Astrocyte (in vitro differentiated cells and primary cell): ENCODE measurements around the gene SMIM21. TPM values are rescaled to one million over a fixed set of nuclear protein-coding genes. Genes with fewer than 3 reads are reported as not detected.
A peak's percentile ranks its signal among the peaks of the same experiment; 100 is the strongest.

Source experiments
- DNase-seq: peaks from one replicate; pipeline ENCODE4 v3.0.0-alpha.2; 2010; ENCODE audit warnings: low read depth
- FAIRE-seq: peaks from 2 replicates; lab custom pipeline; 2011; peaks lifted over from hg19 to GRCh38; lab: Jason Lieb, UNC
- H2AFZ ChIP-seq: 2 replicates; pipeline ENCODE4 v1.6.0; 2012; ENCODE audit warnings: low read depth, low read length, inconsistent platforms
- H3K27ac ChIP-seq: 2 replicates; pipeline ENCODE4 v1.5.1; 2011; ENCODE audit warnings: low read depth, low read length, inconsistent platforms
- H3K27me3 ChIP-seq: 2 replicates; pipeline ENCODE4 v1.6.0; 2011; ENCODE audit warnings: low read length, inconsistent platforms; ENCODE audit not compliant: insufficient read depth
- H3K36me3 ChIP-seq: 2 replicates; pipeline ENCODE4 v1.5.1; 2011; ENCODE audit warnings: low read length, inconsistent platforms; ENCODE audit not compliant: insufficient read depth
- H3K4me1 ChIP-seq: 2 replicates; pipeline ENCODE4 v1.5.1; 2011; ENCODE audit warnings: low read length, inconsistent platforms; ENCODE audit not compliant: insufficient read depth
- H3K4me2 ChIP-seq: 2 replicates; pipeline ENCODE4 v1.6.0; 2012; ENCODE audit warnings: low read length, inconsistent platforms
- H3K4me3 ChIP-seq: 2 replicates; pipeline ENCODE4 v1.5.1; 2011; ENCODE audit warnings: low read depth, mild to moderate bottlenecking, low read length, inconsistent platforms; ENCODE audit not compliant: insufficient read depth
- H3K79me2 ChIP-seq: 2 replicates; pipeline ENCODE4 v1.6.0; 2012; ENCODE audit warnings: mild to moderate bottlenecking, low read length, inconsistent platforms; ENCODE audit not compliant: insufficient read depth
- H3K9ac ChIP-seq: 2 replicates; pipeline ENCODE4 v1.6.0; 2012; ENCODE audit warnings: mild to moderate bottlenecking, low read length, inconsistent platforms
- H3K9me3 ChIP-seq: 2 replicates; pipeline ENCODE4 v1.5.1; 2012; ENCODE audit warnings: low read depth, mild to moderate bottlenecking, low read length, inconsistent platforms; ENCODE audit not compliant: insufficient read depth
- H4K20me1 ChIP-seq: 2 replicates; pipeline ENCODE4 v1.6.0; 2012; ENCODE audit warnings: low read length, inconsistent platforms; ENCODE audit not compliant: insufficient read depth
- H3K27ac Mint-ChIP-seq: one replicate; pipeline ENCODE4 v1.8.0; 2021; ENCODE audit warnings: mild to moderate bottlenecking, mixed read lengths; ENCODE audit not compliant: unreplicated experiment
- H3K27me3 Mint-ChIP-seq: one replicate; pipeline ENCODE4 v1.8.0; 2021; ENCODE audit warnings: low read depth, mixed read lengths; ENCODE audit not compliant: unreplicated experiment
- H3K36me3 Mint-ChIP-seq: one replicate; pipeline ENCODE4 v1.8.0; 2021; ENCODE audit warnings: low read depth, mixed read lengths; ENCODE audit not compliant: unreplicated experiment
- H3K4me1 Mint-ChIP-seq: one replicate; pipeline ENCODE4 v1.8.0; 2021; ENCODE audit warnings: low read depth, mixed read lengths; ENCODE audit not compliant: unreplicated experiment
- H3K4me3 Mint-ChIP-seq: one replicate; pipeline ENCODE4 v1.8.0; 2021; ENCODE audit warnings: mild to moderate bottlenecking, moderate library complexity, mixed read lengths; ENCODE audit not compliant: unreplicated experiment
- H3K9me3 Mint-ChIP-seq: one replicate; pipeline ENCODE4 v1.8.0; 2021; ENCODE audit warnings: mild to moderate bottlenecking, mixed read lengths; ENCODE audit not compliant: unreplicated experiment
- EZH2 ChIP-seq: IDR thresholded peaks from 2 replicates; pipeline ENCODE4 v1.6.1; 2012; ENCODE audit warnings: mild to moderate bottlenecking, low read length, inconsistent platforms; ENCODE audit not compliant: insufficient read depth
- total RNA-seq: library from RNA; stranded (reverse); gene quantifications from 2 replicates; pipeline ENCODE4 v1.2.1, GENCODE V29; 2021
- TF ChIP-seq, protein P1 (sequence below): IDR thresholded peaks from 2 replicates; pipeline ENCODE4 v1.5.1; 2011; ENCODE audit warnings: low read depth, mild to moderate bottlenecking, inconsistent platforms, low read length, moderate library complexity; ENCODE audit not compliant: insufficient read depth

SMIM21 gene
- total RNA-seq, 1 donor from 2014 or later = not detected

DNA sequence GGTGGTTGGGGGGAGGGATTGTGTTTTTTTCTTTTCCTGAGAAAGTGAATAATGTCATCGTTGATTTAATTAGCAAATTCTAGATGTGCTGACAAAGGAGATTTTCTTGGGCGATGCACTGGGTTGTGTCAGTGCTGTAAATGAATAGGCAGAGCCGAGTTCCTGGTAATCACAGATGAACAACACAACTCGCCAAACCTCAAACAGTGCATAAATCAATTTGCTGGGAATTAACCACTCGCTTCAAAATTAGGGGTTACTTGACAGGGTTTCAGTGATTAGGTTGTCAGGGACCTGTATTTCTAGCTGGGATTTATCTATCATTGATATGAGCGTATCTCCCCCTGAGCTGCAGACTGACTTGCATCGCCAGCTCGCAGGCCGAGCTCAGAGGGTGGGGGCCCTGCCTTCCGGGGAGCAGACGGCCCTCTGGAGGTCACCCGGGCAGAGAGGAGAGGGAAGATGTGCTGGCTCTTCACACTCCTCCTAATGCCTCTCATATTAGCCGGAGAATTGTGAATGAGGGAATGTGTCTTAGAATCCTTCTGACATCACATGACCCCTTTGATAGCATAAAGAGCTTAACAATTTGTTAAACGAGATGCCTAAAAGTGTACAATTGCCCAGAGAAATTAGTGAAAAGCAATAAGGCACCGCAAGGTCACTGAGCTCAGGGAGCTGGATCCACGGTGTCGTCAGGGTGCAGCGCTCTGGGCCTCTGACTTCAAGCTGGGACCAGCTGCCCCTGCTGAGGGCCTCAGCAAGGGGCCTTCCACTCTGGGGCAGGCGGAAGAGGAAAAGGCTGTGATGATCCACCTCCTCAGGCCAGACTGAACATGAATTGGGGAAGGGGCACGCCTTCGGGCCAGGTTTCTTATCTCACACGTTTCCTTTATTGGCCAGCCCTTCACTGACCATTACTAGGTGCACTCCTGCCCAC lies 48.9 kb downstream of the SMIM21 start:
- FAIRE-seq = no peak
- no peak overlapping the region for H3K4me3 Mint-ChIP-seq
- DNase-seq = no peak

DNA sequence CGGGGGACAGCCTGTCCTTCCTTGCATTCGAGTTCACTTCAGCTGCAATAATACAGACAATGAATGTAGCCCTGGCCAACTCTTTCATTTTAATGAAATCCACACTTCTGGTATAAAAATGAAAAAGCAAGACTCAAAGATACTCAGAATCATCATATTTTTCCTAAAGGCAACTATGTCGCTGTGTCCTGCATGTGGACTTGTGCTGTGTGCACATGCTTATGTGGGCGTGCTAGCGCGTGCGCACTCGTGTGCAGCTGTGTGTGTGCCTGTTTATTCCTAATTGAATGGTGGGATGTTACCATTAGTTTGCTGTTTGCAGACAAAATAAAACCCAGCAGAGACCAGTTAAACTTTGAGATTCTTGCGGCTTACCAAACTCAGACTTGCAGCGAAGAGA lies 49.6 kb downstream of the SMIM21 start:
- H3K79me2 ChIP-seq = no peaks in the 10 kb centered on the region
- FAIRE-seq = no peak

More for the DNA sequence above, 48.9 kb downstream of the SMIM21 start:
- H3K27me3 Mint-ChIP-seq = peaks cover 34% of the 10 kb centered on the region
- Histone ChIP-seq H3K4me2 (no peak overlapping the region), H3K27ac (no peak overlapping the region), H2AFZ (no peak overlapping the region), H3K36me3 (no peaks in the 10 kb centered on the region), H3K79me2 (no peaks in the 10 kb centered on the region), H3K9me3 (no peaks in the 10 kb centered on the region), H3K4me3 (no peak overlapping the region), H3K4me1 (no peaks in the 10 kb centered on the region), H4K20me1 (no peaks in the 10 kb centered on the region), H3K9ac (no peak overlapping the region), H3K27me3 (peaks cover 10% of the 10 kb centered on the region)
- H3K4me1 Mint-ChIP-seq = no peaks in the 10 kb centered on the region
- no peaks in the 10 kb centered on the region for H3K9me3 Mint-ChIP-seq
- TF ChIP-seq, protein P1, sequence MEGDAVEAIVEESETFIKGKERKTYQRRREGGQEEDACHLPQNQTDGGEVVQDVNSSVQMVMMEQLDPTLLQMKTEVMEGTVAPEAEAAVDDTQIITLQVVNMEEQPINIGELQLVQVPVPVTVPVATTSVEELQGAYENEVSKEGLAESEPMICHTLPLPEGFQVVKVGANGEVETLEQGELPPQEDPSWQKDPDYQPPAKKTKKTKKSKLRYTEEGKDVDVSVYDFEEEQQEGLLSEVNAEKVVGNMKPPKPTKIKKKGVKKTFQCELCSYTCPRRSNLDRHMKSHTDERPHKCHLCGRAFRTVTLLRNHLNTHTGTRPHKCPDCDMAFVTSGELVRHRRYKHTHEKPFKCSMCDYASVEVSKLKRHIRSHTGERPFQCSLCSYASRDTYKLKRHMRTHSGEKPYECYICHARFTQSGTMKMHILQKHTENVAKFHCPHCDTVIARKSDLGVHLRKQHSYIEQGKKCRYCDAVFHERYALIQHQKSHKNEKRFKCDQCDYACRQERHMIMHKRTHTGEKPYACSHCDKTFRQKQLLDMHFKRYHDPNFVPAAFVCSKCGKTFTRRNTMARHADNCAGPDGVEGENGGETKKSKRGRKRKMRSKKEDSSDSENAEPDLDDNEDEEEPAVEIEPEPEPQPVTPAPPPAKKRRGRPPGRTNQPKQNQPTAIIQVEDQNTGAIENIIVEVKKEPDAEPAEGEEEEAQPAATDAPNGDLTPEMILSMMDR = no peak
- no peaks in the 10 kb centered on the region for H3K36me3 Mint-ChIP-seq
- H3K27ac Mint-ChIP-seq = no peak overlapping the region

More for the DNA sequence above, 49.6 kb downstream of the SMIM21 start:
- Histone ChIP-seq H3K4me1 (no peaks in the 10 kb centered on the region), H3K27me3 (peaks cover 7% of the 10 kb centered on the region), H3K36me3 (no peaks in the 10 kb centered on the region), H3K9me3 (no peaks in the 10 kb centered on the region), H3K4me3 (no peak overlapping the region), H3K9ac (no peak overlapping the region), H4K20me1 (no peaks in the 10 kb centered on the region), H3K4me2 (no peak overlapping the region), H2AFZ (peak overlapping the region; percentile 43), H3K27ac (no peak overlapping the region)
- H3K4me1 Mint-ChIP-seq = no peaks in the 10 kb centered on the region
- no peaks in the 10 kb centered on the region for H3K36me3 Mint-ChIP-seq
- H3K27ac Mint-ChIP-seq = no peak overlapping the region
- H3K9me3 Mint-ChIP-seq = no peaks in the 10 kb centered on the region
- no peak for DNase-seq
- H3K4me3 Mint-ChIP-seq = no peak overlapping the region
- peaks cover 29% of the 10 kb centered on the region for H3K27me3 Mint-ChIP-seq
- TF ChIP-seq, protein P1 = no peak
- no peak for TF ChIP-seq EZH2
